Fibroblast of lung (primary cell): ENCODE data around the gene ADM. TPM values are rescaled to one million over a fixed set of nuclear protein-coding genes. Genes with fewer than 3 reads are reported as not detected.

Experiments
- DNase-seq, 2 donors: peaks; one replicate each; pipeline versions ENCODE4 v3.0.0 to v3.0.0-alpha.2; 2010; ENCODE audit warnings: low read depth in 2 of 2
- H2AFZ ChIP-seq: 2 replicates; pipeline ENCODE4 v1.5.1; 2012; ENCODE audit warnings: low read length, control low read depth, inconsistent platforms
- H3K27ac ChIP-seq: 2 replicates; pipeline ENCODE4 v1.5.1; 2011; ENCODE audit warnings: low read length, control low read depth; ENCODE audit not compliant: insufficient read depth
- H3K27me3 ChIP-seq: 2 replicates; pipeline ENCODE4 v1.5.1; 2011; ENCODE audit warnings: mild to moderate bottlenecking, low read length; ENCODE audit not compliant: control insufficient read depth, insufficient read depth
- H3K36me3 ChIP-seq: 2 replicates; pipeline ENCODE4 v1.5.1; 2011; ENCODE audit warnings: low read length; ENCODE audit not compliant: control insufficient read depth, insufficient read depth
- H3K4me1 ChIP-seq: 2 replicates; pipeline ENCODE4 v1.5.1; 2011; ENCODE audit warnings: low read length; ENCODE audit not compliant: control insufficient read depth, insufficient read depth; ENCODE audit errors: extremely low read depth
- H3K4me2 ChIP-seq: 2 replicates; pipeline ENCODE4 v1.5.1; 2011; ENCODE audit warnings: low read length, control low read depth; ENCODE audit not compliant: insufficient read depth; ENCODE audit errors: extremely low read depth
- H3K4me3 ChIP-seq, 4 experiments: fragments of 200-600 bp in 1 of 4; sonication (generic) in 1 of 4; replicated peaks in 1 of 4; 2 replicates each; pipeline ENCODE4 v1.5.1; 2011 to 2016; ENCODE audit warnings: low read length in 4 of 4, low read depth in 3 of 4, mild to moderate bottlenecking in 3 of 4, control low read depth in 2 of 4, inconsistent platforms in 1 of 4, mixed read lengths in 1 of 4; ENCODE audit not compliant: insufficient read depth in 1 of 4; ENCODE audit errors: control extremely low read depth in 1 of 4
- H3K79me2 ChIP-seq: 2 replicates; pipeline ENCODE4 v1.5.1; 2012; ENCODE audit warnings: mild to moderate bottlenecking, low read length, inconsistent platforms; ENCODE audit not compliant: control insufficient read depth, insufficient read depth
- H3K9ac ChIP-seq: 2 replicates; pipeline ENCODE4 v1.5.1; 2011; ENCODE audit warnings: mild to moderate bottlenecking, low read length, control low read depth; ENCODE audit not compliant: insufficient read depth
- H3K9me3 ChIP-seq: 2 replicates; pipeline ENCODE4 v1.5.1; 2012; ENCODE audit warnings: low read depth, low read length; ENCODE audit not compliant: control insufficient read depth, insufficient read depth
- H4K20me1 ChIP-seq: 2 replicates; pipeline ENCODE4 v1.5.1; 2011; ENCODE audit warnings: low read length; ENCODE audit not compliant: control insufficient read depth, insufficient read depth; ENCODE audit errors: extremely low read depth
- EZH2 ChIP-seq: IDR thresholded peaks from 2 replicates; pipeline ENCODE4 v1.5.1; 2012; ENCODE audit warnings: low read length, control low read depth, mild to moderate bottlenecking; ENCODE audit errors: missing control alignments
- polyA plus RNA-seq, 2 donors: library from polyadenylated mRNA; depleted of rRNA in 1 of 2; stranded (reverse) in 1 of 2; unstranded in 1 of 2; fragments of >200 nt; gene quantifications; 2 replicates each; pipeline ENCODE4 v1.2.1, GENCODE V29; 2011 to 2012; ENCODE audit warnings: missing spikeins in 1 of 2
- total RNA-seq: library from RNA; depleted of rRNA; stranded (reverse); fragments of >200 nt; gene quantifications from 2 replicates; pipeline ENCODE4 v1.2.1, GENCODE V29; 2014
- TF ChIP-seq, protein P1 (sequence below), 2 donors: IDR thresholded peaks in 1 of 2; conservative IDR thresholded peaks in 1 of 2; 1 replicate in 1 of 2; 2 replicates in 1 of 2; pipeline ENCODE4 v1.5.1; 2011 to 2012; ENCODE audit warnings: low read length in 2 of 2, control low read depth in 1 of 2, inconsistent platforms in 1 of 2, low read depth in 1 of 2, mild to moderate bottlenecking in 1 of 2

ADM gene
- total and polyA plus RNA-seq, 2 donors (not counting 1 experiment from before 2014, with no cell fraction given): 989 to 1,010 TPM

DNA sequence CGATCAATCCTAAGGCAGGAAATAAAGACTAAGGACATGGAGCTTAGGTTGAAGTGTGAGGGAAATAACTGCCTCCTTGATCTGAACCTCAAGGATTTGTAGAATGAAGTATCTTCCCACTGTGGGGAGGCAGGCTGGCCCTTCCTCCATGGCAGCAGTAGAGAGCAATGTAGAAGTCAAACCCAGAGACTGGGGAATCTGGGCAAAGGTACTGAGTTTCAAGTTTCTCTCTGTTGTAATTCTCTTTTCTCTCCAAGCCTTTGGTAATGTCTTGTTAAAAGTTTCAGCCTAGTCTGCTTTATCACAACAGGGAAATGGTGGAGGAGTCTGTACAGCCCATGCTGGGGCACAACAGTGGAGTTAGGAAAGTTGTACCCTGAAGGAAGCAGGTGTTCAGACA, 49.5 kb downstream of the ADM start:
- Histone ChIP-seq H3K27ac (no peak overlapping the region), H3K79me2 (no peaks in the 10 kb centered on the region), H3K36me3 (no peaks in the 10 kb centered on the region), H3K4me3 (no peak overlapping the region), H3K27me3 (no peaks in the 10 kb centered on the region), H3K4me2 (no peak overlapping the region), H4K20me1 (no peaks in the 10 kb centered on the region), H2AFZ (no peak overlapping the region), H3K4me1 (peaks cover 24% of the 10 kb centered on the region), H3K9ac (no peak overlapping the region), H3K9me3 (no peaks in the 10 kb centered on the region)
- no peak for TF ChIP-seq EZH2
- TF ChIP-seq, protein P1, sequence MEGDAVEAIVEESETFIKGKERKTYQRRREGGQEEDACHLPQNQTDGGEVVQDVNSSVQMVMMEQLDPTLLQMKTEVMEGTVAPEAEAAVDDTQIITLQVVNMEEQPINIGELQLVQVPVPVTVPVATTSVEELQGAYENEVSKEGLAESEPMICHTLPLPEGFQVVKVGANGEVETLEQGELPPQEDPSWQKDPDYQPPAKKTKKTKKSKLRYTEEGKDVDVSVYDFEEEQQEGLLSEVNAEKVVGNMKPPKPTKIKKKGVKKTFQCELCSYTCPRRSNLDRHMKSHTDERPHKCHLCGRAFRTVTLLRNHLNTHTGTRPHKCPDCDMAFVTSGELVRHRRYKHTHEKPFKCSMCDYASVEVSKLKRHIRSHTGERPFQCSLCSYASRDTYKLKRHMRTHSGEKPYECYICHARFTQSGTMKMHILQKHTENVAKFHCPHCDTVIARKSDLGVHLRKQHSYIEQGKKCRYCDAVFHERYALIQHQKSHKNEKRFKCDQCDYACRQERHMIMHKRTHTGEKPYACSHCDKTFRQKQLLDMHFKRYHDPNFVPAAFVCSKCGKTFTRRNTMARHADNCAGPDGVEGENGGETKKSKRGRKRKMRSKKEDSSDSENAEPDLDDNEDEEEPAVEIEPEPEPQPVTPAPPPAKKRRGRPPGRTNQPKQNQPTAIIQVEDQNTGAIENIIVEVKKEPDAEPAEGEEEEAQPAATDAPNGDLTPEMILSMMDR (conservative IDR thresholded peaks at IDR 0.05 in 1 of 2, IDR thresholded peaks at IDR 0.05 in 1 of 2; ENCODE audit: low read depth in 1 of 2, low read length in 2 of 2): no peak
- peak in 1 of 2 donors; percentile 51 for DNase-seq

DNA sequence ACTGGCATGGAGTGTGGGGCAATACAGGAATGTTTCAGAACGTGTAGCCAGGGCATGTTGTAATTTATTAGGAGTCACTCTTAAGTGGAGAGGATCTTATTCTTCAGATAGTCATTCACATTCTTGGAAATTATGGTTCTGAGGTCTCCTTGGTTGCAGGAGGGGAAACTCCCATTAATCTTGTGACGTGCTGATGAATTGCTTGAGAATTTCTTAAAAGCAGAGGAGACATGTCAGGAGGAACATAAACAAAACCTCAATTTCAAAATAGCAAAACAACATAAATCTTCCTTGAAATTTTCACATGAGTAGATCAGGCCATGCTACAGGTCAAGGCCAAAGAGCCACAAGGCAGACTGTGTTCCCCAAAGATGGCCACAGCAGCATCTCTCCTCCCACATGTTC, 50.4 kb downstream of the ADM start:
- H3K27me3 ChIP-seq: no peaks in the 10 kb centered on the region
- no peak overlapping the region for H3K27ac ChIP-seq
- H4K20me1 ChIP-seq: no peaks in the 10 kb centered on the region
- peak; percentile 28 to 63 for DNase-seq
- H3K9ac ChIP-seq: no peak overlapping the region
- H3K4me1 ChIP-seq: peaks cover 24% of the 10 kb centered on the region
- H3K4me3 ChIP-seq: no peak overlapping the region
- no peak overlapping the region for H3K4me2 ChIP-seq
- no peaks in the 10 kb centered on the region for H3K36me3 ChIP-seq
- H2AFZ ChIP-seq: no peak overlapping the region
- no peaks in the 10 kb centered on the region for H3K79me2 ChIP-seq
- TF ChIP-seq EZH2: no peak
- TF ChIP-seq, protein P1 (conservative IDR thresholded peaks at IDR 0.05 in 1 of 2, IDR thresholded peaks at IDR 0.05 in 1 of 2; ENCODE audit: low read depth in 1 of 2, low read length in 2 of 2): no peak
- no peaks in the 10 kb centered on the region for H3K9me3 ChIP-seq

DNA sequence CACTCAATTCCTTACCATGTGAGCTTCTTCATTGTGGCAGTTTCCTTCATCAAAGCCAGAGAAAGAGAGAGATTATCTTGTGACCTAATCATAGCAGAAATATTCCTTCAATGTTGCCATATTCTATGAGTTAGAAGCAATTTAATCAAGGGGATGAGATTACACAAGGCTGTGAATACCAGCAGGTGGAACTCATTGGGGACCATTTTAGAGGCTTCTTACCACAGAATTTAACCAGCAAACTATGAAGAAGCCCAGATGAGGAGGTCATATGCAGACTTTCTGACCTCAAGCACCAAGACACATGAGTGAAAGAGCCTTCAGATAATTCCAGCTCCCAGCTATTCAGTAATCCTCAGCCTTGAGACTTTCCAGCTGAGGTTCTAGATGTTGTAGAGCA, 51.3 kb downstream of the ADM start:
- DNase-seq: no peak
- Histone ChIP-seq H4K20me1 (no peaks in the 10 kb centered on the region), H3K9ac (no peak overlapping the region), H3K4me2 (no peak overlapping the region), H3K27me3 (no peaks in the 10 kb centered on the region), H3K79me2 (no peaks in the 10 kb centered on the region), H3K4me1 (peaks cover 17% of the 10 kb centered on the region), H3K4me3 (no peak overlapping the region), H2AFZ (no peak overlapping the region), H3K36me3 (no peaks in the 10 kb centered on the region), H3K27ac (no peak overlapping the region), H3K9me3 (no peaks in the 10 kb centered on the region)
- TF ChIP-seq EZH2: no peak
- TF ChIP-seq, protein P1 (conservative IDR thresholded peaks at IDR 0.05 in 1 of 2, IDR thresholded peaks at IDR 0.05 in 1 of 2; ENCODE audit: low read depth in 1 of 2, low read length in 2 of 2): no peak

Other genes with a start within 250 kb of the ADM start
- 67.3 and 95.9 TPM in 2 replicates for gene SBF2, start 10.9 kb upstream of the ADM start, total RNA-seq
- 45.7 and 69.4 TPM in 2 replicates for gene SBF2, start 10.9 kb upstream of the ADM start, polyA plus RNA-seq
- 6.2 and 24.9 TPM in 2 replicates for gene AMPD3, start 150.2 kb downstream of the ADM start, total RNA-seq
- gene AMPD3, start 150.2 kb downstream of the ADM start, polyA plus RNA-seq: 11.3 and 18.1 TPM in 2 replicates
- 26.2 and 32.5 TPM in 2 replicates for gene RNF141, start 236.1 kb downstream of the ADM start, total RNA-seq
- 29.6 and 43.5 TPM in 2 replicates for gene RNF141, start 236.1 kb downstream of the ADM start, polyA plus RNA-seq